ENCODE results near the gene DHX58. TPM values are rescaled to one million over a fixed set of nuclear protein-coding genes. Genes with fewer than 3 reads are reported as not detected.

DHX58 gene
- total RNA-seq, 2 experiments from 2014 or later: 97.0 to 97.3 TPM

GRCh38 chr17:42087736-42088705, 24.5 kb downstream of the DHX58 start:
- Mint-ChIP-seq H3K36me3 (ENCODE audit: low read depth) (no peaks in the 10 kb centered on the region), H3K4me3 (no peak overlapping the region), H3K27me3 (peaks cover 18% of the 10 kb centered on the region), H3K27ac (no peak overlapping the region), H3K9me3 (no peaks in the 10 kb centered on the region), H3K4me1 (no peaks in the 10 kb centered on the region)
- ChIA-PET CTCF (no interaction called here), POLR2A (no interaction called here)
- no peak for DNase-seq

- ChIA-PET POLR2A (no interaction called here), CTCF (interaction anchor here (0.8 kb wide), 1 partner anchor 67 kb away, joined by 3 read pairs; the partner anchor contains the start of gene NKIRAS2)
- H3K27ac Mint-ChIP-seq: no peak overlapping the region
- peaks cover 18% of the 10 kb centered on the region for H3K27me3 Mint-ChIP-seq
- no peak for DNase-seq
- no peak overlapping the region for H3K4me3 Mint-ChIP-seq
- no peaks in the 10 kb centered on the region for H3K36me3 Mint-ChIP-seq (ENCODE audit: low read depth)
- H3K9me3 Mint-ChIP-seq: no peaks in the 10 kb centered on the region
- no peaks in the 10 kb centered on the region for H3K4me1 Mint-ChIP-seq
Observed at GRCh38 chr17:42087042-42087701, 25.3 kb downstream of the DHX58 start.

- DNase-seq: no peak
- Mint-ChIP-seq H3K27me3 (no peaks in the 10 kb centered on the region), H3K36me3 (ENCODE audit: low read depth) (no peaks in the 10 kb centered on the region), H3K27ac (no peak overlapping the region), H3K4me1 (no peaks in the 10 kb centered on the region), H3K9me3 (no peaks in the 10 kb centered on the region), H3K4me3 (no peak overlapping the region)
- POLR2A ChIA-PET: no interaction called here
- CTCF ChIA-PET: no interaction called here
Observed at GRCh38 chr17:42081516-42082129, 30.9 kb downstream of the DHX58 start.

- Mint-ChIP-seq H3K27ac (no peak overlapping the region), H3K27me3 (peaks cover 4% of the 10 kb centered on the region), H3K9me3 (no peaks in the 10 kb centered on the region), H3K36me3 (ENCODE audit: low read depth) (no peaks in the 10 kb centered on the region), H3K4me3 (no peak overlapping the region), H3K4me1 (no peaks in the 10 kb centered on the region)
- ChIA-PET POLR2A (interaction anchor here (1.2 kb wide), 1 partner anchor 33 kb away, joined by 4 read pairs; the partner anchor contains the start of gene DHX58), CTCF (interaction anchor here (0.9 kb wide), 1 partner anchor 14 kb away, joined by 3 read pairs; no protein-coding TSS in a partner anchor)
- DNase-seq: no peak
Observed at GRCh38 chr17:42079541-42079940, 33.0 kb downstream of the DHX58 start.

DNA sequence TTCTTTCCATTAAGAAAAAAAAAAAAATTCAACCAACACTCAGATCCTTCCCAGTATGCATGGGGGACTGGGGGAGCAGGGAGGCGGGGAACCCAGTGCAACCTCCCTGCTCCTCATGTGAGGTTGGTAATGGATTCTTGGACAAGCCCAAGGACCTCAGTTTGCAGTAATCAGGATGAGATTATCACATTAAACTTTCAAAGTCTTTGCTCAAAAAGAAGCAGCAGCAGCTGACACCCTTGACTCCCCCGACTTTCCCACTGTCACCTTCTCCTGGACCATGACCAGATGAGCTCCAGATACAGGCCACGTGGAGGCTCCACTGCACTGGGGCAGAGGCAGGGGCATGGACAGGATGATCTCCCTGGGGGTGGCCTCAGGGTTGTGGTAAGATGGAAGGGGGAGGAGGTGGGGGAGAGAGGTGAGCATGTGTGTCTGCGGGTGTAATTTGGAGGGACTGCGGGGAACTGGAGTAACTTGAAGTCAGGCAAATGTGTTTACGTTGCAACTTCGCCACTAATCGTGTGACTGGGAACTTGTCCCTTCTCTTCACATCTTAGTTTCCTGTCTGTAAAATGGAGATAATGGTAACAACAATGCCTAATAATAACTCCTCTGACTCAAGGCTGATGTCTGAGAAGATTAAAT, 34.0 kb downstream of the DHX58 start:
- no peaks in the 10 kb centered on the region for H3K4me1 Mint-ChIP-seq
- no peaks in the 10 kb centered on the region for H3K36me3 Mint-ChIP-seq (ENCODE audit: low read depth)
- POLR2A ChIA-PET: no interaction called here
- no peaks in the 10 kb centered on the region for H3K9me3 Mint-ChIP-seq
- no peak overlapping the region for H3K27ac Mint-ChIP-seq
- no peak overlapping the region for H3K4me3 Mint-ChIP-seq
- peaks cover 10% of the 10 kb centered on the region for H3K27me3 Mint-ChIP-seq
- DNase-seq: no peak
- CTCF ChIA-PET: no interaction called here

DNA sequence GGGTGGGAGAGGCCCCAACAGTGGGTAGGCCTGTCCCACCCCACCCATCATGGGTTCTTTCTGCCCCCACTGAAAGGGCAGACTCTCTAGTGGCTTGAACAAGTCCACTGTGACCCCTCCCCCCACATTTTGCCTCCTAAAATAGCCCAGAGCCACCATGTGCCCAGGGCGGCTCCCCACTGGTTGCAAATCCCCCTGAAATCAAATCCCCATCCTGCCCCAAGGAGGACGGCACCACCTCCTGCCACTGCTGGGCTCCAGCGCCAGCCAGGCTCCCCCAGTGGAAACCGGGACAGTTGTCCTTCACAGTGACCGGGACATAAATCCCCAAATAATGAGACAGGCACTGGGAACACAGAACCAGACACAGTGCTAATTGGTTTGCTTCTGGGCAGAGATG, 34.8 kb downstream of the DHX58 start:
- DNase-seq: no peak
- POLR2A ChIA-PET: interaction anchor here (0.8 kb wide), 1 partner anchor 12 kb away, joined by 3 read pairs; no protein-coding TSS in a partner anchor
- no peak overlapping the region for H3K27ac Mint-ChIP-seq
- H3K4me1 Mint-ChIP-seq: peaks cover 3% of the 10 kb centered on the region
- H3K36me3 Mint-ChIP-seq (ENCODE audit: low read depth): no peaks in the 10 kb centered on the region
- no peaks in the 10 kb centered on the region for H3K9me3 Mint-ChIP-seq
- H3K27me3 Mint-ChIP-seq: peaks cover 16% of the 10 kb centered on the region
- no peak overlapping the region for H3K4me3 Mint-ChIP-seq
- CTCF ChIA-PET: interaction anchor here (1.9 kb wide), 1 partner anchor 10 kb away, joined by 6 read pairs; no protein-coding TSS in a partner anchor

DNA sequence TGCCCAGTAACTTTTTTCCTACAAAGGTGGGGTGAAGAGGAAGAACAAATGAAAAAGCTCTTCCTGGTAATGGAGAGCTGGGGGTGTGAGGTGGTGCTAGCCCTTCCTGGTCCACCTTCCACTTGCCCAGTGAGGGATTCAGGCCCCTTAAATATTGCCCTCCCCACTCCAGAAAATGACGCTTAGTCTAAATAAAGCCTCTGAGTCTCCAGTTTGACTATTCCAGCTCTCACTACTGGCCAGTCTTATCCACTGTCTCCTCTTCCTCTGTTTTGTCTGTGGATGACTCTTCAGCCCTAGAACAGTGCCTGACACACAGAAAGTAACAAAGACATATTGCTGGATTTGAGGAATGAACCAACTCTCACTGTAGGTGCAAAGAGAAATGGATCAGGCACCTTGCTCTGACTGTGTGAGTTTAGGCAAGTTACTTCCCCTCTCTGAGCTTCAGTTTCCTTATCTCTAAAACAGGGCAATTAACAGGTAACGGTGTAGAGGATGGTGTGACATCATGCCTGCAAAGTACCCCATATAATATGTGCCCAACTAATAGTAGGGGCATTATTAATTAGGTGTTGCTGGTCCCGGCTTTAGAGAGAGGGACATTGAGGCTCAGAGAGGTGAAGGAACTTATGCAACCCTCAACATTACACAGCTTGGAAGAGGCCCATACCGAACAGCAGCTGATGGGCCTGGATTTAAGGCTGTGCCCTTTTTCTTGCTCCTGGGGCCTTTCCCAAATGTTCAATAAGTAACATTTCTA, 35.5 kb downstream of the DHX58 start:
- no peak overlapping the region for H3K4me3 Mint-ChIP-seq
- ChIA-PET POLR2A (interaction anchor here (0.8 kb wide), 1 partner anchor 12 kb away, joined by 3 read pairs; no protein-coding TSS in a partner anchor), CTCF (interaction anchor here (0.6 to 1.9 kb wide), 3 partner anchors 9 to 129 kb away, joined by 3 to 6 read pairs (median 3); no protein-coding TSS in a partner anchor)
- DNase-seq: no peak
- H3K36me3 Mint-ChIP-seq (ENCODE audit: low read depth): no peaks in the 10 kb centered on the region
- no peak overlapping the region for H3K27ac Mint-ChIP-seq
- peaks cover 19% of the 10 kb centered on the region for H3K27me3 Mint-ChIP-seq
- H3K9me3 Mint-ChIP-seq: no peaks in the 10 kb centered on the region
- H3K4me1 Mint-ChIP-seq: peaks cover 6% of the 10 kb centered on the region

- no peak overlapping the region for H3K27ac Mint-ChIP-seq
- no peak overlapping the region for H3K4me3 Mint-ChIP-seq
- no peaks in the 10 kb centered on the region for H3K9me3 Mint-ChIP-seq
- H3K4me1 Mint-ChIP-seq: peaks cover 8% of the 10 kb centered on the region
- peaks cover 29% of the 10 kb centered on the region for H3K27me3 Mint-ChIP-seq
- ChIA-PET CTCF (interaction anchor here (1.9 kb wide), 1 partner anchor 8 kb away, joined by 6 read pairs; no protein-coding TSS in a partner anchor), POLR2A (no interaction called here)
- no peak for DNase-seq
- no peaks in the 10 kb centered on the region for H3K36me3 Mint-ChIP-seq (ENCODE audit: low read depth)
Observed at GRCh38 chr17:42075789-42076188, 36.7 kb downstream of the DHX58 start.

DNA sequence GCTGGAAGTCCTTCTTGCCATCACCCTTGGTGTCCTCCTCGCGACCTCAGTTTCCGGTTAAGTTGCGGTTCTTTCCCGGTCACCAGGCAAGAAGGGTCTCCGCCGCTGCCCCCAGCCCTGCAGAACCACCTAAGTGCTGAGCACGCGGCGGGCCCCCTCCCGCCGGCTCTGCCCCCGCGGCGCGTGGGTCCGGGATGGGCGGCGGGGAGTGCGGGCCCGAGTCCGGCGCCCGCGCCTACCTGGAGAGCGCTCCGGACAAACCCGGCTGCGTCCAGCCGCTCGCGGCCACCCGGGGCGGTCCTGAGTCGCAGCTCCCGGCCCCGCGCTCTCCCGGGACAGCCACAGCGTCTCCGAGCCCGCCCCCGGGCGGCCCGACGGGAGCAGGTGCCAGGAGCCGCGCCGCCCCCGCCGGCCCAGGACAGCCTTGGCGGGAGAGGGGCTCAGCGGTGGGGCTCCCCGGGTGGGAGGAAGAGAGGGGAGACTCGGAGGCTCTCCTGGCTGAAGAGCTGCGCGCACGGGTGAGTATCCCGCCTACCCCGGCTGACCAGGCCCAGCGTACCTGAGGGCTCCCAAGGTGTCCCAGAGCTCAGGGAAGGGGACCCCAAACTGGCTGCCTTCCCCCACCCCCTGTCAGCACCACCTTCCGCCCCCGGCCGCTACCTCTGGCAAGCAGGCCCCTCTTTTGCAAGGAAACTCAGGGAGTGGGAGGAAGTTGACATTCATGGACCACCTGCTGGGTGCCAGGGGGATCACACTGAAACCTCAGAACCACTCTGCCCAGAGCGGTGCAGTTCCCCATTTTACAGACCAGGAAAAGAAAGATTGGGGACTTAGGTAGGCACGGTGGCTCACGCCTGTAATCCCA, 40.0 kb downstream of the DHX58 start:
- H3K27ac Mint-ChIP-seq: no peak overlapping the region
- H3K9me3 Mint-ChIP-seq: no peaks in the 10 kb centered on the region
- no peaks in the 10 kb centered on the region for H3K36me3 Mint-ChIP-seq (ENCODE audit: low read depth)
- DNase-seq: no peak
- H3K4me1 Mint-ChIP-seq: peaks cover 8% of the 10 kb centered on the region
- POLR2A ChIA-PET: interaction anchor here (1.3 kb wide), 2 partner anchors 12 to 40 kb away, joined by 3 to 5 read pairs; partner anchors contain the start of gene DHX58
- peaks cover 32% of the 10 kb centered on the region for H3K27me3 Mint-ChIP-seq
- H3K4me3 Mint-ChIP-seq: no peak overlapping the region
- CTCF ChIA-PET: no interaction called here

GRCh38 chr17:42071810-42072209, 40.7 kb downstream of the DHX58 start:
- Mint-ChIP-seq H3K27me3 (peaks cover 32% of the 10 kb centered on the region), H3K4me1 (peaks cover 8% of the 10 kb centered on the region), H3K27ac (no peak overlapping the region), H3K9me3 (no peaks in the 10 kb centered on the region), H3K36me3 (ENCODE audit: low read depth) (no peaks in the 10 kb centered on the region), H3K4me3 (no peak overlapping the region)
- ChIA-PET CTCF (interaction anchor here (0.9 to 1.3 kb wide), 2 partner anchors 46 to 270 kb away, joined by 3 read pairs; no protein-coding TSS in a partner anchor), POLR2A (interaction anchor here (1.3 kb wide), 2 partner anchors 11 to 41 kb away, joined by 3 to 5 read pairs; partner anchors contain the start of gene DHX58)
- DNase-seq: no peak

DNA sequence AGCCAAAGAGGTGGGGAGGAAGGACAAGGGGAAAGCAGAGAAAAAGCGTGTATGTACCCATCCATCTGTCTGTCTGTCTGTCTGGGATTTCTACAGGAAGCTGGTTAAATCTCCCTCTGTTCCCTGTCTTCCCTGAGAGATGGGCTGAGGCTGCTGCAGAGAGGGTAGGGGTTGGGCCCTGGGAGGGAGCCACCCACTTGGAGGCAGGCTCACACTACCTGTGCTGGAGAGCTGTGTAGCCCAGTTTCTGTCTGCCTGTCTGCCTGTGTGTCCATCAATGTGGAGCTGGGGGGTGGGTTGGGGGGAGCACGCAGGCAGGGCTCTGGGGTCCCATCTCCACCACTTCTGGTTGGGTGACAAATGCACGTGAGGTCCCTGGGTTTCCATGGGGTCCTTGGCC, 43.5 kb downstream of the DHX58 start:
- ChIA-PET CTCF (interaction anchor here (2.1 to 4.2 kb wide), 3 partner anchors 32 to 50 kb away, joined by 7 to 32 read pairs (median 24); partner anchors contain the start of genes DHX58 and KAT2A), POLR2A (no interaction called here)
- peaks cover 26% of the 10 kb centered on the region for H3K27me3 Mint-ChIP-seq
- H3K9me3 Mint-ChIP-seq: no peaks in the 10 kb centered on the region
- no peak overlapping the region for H3K4me3 Mint-ChIP-seq
- H3K27ac Mint-ChIP-seq: no peak overlapping the region
- H3K4me1 Mint-ChIP-seq: peaks cover 16% of the 10 kb centered on the region
- H3K36me3 Mint-ChIP-seq (ENCODE audit: low read depth): no peaks in the 10 kb centered on the region
- no peak for DNase-seq

Measured in activated CD4-positive, alpha-beta memory T cell treated with anti-CD3 and anti-CD28 coated beads, Interleukin-2, amount 10 ng/mL, durations not matched to agents 7 days and 5 days (primary cell).